GM21723 (cell line): Measurements from ENCODE around the gene OR10AD1.
"Not testable (repeated sequence)": the region's sequence is repeated elsewhere in the genome, so short reads cannot be mapped to it uniquely, and the experiment has no call there.

ENCODE experiments used
- ATAC-seq: cut with Tn5 transposase; IDR thresholded peaks from one replicate; pipeline ENCODE4 v1.9.1; 2021; ENCODE audit warnings: mild to moderate bottlenecking, moderate library complexity; ENCODE audit not compliant: unreplicated experiment

The OR10AD1 gene

GRCh38 chr12:48203192-48203591 lies at the start of gene OR10AD1:
Gene OR10AD1, minus strand, starts transcription at chr12:48203292. Its CDS starts 0 bp downstream, at chr12:48203292.
- no peak for ATAC-seq

- no peak for ATAC-seq
Observed at GRCh38 chr12:48247181-48247966, 44.3 kb upstream of the OR10AD1 start.

- no peak for ATAC-seq
Observed at GRCh38 chr12:48237162-48237561, 34.1 kb upstream of the OR10AD1 start.

- ATAC-seq, result no peak
Observed at GRCh38 chr12:48235796-48236333, 32.8 kb upstream of the OR10AD1 start.

GRCh38 chr12:48231169-48231958 lies 28.3 kb upstream of the OR10AD1 start:
- ATAC-seq, result not testable (repeated sequence)

- ATAC-seq, result not testable (repeated sequence)
Observed at GRCh38 chr12:48224533-48224932, 21.4 kb upstream of the OR10AD1 start.

GRCh38 chr12:48221645-48222044 lies 18.6 kb upstream of the OR10AD1 start:
- ATAC-seq, result no peak

- no peak for ATAC-seq
Observed at GRCh38 chr12:48220701-48221100, 17.6 kb upstream of the OR10AD1 start.

GRCh38 chr12:48219631-48220030 lies 16.5 kb upstream of the OR10AD1 start:
- no peak for ATAC-seq

- no peak for ATAC-seq
Observed at GRCh38 chr12:48216785-48217184, 13.7 kb upstream of the OR10AD1 start.

- ATAC-seq, result not testable (repeated sequence)
Observed at GRCh38 chr12:48209495-48209894, 6.4 kb upstream of the OR10AD1 start.

GRCh38 chr12:48202766-48203165 lies 326 bp downstream of the OR10AD1 start:
- no peak for ATAC-seq

- no peak for ATAC-seq
Observed at GRCh38 chr12:48201516-48201915, 1.6 kb downstream of the OR10AD1 start.

GRCh38 chr12:48201091-48201490 lies 2.0 kb downstream of the OR10AD1 start:
- no peak for ATAC-seq

- ATAC-seq, result no peak
Observed at GRCh38 chr12:48199774-48200221, 3.3 kb downstream of the OR10AD1 start.

- ATAC-seq, result no peak
Observed at GRCh38 chr12:48198985-48199384, 4.1 kb downstream of the OR10AD1 start.

- peak; percentile 15 for ATAC-seq
Observed at GRCh38 chr12:48198672-48198971, 4.5 kb downstream of the OR10AD1 start.

- ATAC-seq, result peak; percentile 99
Observed at GRCh38 chr12:48197971-48198671, 5.0 kb downstream of the OR10AD1 start.

- ATAC-seq, result peak; percentile 36
Observed at GRCh38 chr12:48197549-48197970, 5.5 kb downstream of the OR10AD1 start.

GRCh38 chr12:48194799-48195201 lies 8.3 kb downstream of the OR10AD1 start:
- ATAC-seq, result no peak

GRCh38 chr12:48193623-48194022 lies 9.5 kb downstream of the OR10AD1 start:
- ATAC-seq, result no peak
